Activated naive CD4-positive, alpha-beta T cell treated with anti-CD3 and anti-CD28 coated beads, Interleukin-2, amount 10 ng/mL, durations not matched to agents 5 hours and 36 hours (primary cell): Measurements from ENCODE around the gene FA2H. TPM values are rescaled to one million over a fixed set of nuclear protein-coding genes. Genes with fewer than 3 reads are reported as not detected.

Experiments
- total RNA-seq, 2 experiments: library from RNA; stranded (reverse); gene quantifications; one replicate each; pipeline ENCODE4 v1.2.3, GENCODE V29; 2021

FA2H gene, protein sequence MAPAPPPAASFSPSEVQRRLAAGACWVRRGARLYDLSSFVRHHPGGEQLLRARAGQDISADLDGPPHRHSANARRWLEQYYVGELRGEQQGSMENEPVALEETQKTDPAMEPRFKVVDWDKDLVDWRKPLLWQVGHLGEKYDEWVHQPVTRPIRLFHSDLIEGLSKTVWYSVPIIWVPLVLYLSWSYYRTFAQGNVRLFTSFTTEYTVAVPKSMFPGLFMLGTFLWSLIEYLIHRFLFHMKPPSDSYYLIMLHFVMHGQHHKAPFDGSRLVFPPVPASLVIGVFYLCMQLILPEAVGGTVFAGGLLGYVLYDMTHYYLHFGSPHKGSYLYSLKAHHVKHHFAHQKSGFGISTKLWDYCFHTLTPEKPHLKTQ
- total RNA-seq = under 1 TPM; 0.13 to 0.34 TPM

DNA sequence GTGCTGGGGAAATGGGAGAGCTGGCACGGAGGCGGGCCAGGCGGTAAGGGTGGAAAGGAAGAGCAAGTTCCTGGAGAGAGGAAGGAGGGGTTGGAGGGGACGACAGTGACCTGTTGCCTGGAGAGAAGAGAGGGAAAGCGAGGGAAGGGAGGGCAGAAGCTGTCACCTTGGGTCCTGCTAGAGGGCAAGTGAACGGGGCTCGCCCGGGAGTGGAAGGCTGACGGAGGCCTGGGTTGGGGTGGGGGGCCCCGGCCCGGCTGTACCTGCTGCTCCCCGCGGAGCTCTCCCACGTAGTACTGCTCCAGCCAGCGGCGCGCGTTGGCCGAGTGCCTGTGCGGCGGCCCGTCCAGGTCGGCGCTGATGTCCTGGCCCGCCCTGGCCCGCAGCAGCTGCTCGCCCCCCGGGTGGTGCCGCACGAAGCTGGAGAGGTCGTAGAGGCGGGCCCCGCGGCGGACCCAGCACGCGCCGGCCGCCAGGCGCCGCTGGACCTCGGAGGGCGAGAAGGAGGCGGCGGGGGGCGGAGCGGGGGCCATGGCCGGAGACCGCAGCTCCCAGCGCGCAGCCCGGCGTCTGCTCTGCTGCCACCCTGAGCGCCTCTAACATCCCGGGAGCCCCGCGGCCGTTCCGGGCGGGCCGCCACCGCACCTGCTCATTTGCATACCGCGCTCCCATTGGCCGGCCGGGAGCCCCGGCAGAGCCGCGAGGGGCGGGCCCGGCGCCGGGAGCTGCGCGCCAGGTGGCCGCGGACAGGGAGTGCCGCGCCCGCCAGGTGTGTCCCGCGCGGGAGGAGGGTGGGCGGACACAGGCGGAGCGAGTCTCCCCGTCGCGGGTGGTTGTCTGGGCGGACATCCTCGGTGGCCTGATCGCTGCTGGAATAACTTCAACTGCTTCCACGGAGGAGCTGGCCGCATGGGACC lies at the start of gene FA2H:
FA2H (minus strand) TSS at position 598 of the 917 bp plus-strand sequence; CDS start at position 533, 65 bp downstream.

DNA sequence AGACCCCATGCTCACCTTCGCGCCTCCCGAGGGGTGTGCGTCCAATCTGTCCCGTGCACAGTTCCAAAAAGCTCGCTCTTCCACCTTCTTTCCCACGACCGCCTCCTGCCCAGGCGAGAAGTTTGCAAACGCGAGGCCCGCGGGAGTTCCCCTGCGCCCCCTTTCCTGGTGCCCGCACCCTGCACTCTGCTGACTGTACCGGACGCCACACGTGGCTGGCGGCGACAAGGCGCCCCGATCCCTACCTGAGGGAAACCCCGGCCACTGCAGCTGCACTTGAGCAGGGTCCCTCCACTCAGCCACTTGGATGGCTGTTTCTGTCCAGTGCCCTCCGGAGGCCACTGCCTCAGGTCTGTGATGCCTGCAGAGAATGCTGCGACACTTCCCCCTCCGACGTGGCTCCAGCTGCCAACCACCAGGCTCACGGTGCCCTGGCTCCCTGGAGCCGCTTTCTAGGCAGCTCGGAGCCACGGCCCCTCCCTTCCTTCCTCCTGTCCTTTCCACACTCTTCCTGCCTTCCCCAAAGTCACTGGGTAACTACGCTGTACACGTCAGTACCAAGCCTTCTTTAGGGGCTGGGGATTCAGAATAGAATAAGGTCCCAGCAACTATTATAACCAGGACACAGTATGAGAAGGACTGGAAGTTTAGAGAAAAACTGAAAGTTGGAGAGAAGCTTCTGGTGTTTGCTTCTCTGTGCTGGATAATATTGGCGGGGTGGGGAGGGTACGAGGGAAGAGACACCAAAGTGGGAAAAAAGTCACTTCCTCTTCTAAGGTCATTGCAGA lies 74.0 kb downstream of the FA2H start, which contains the start of gene MLKL:
MLKL (minus strand) TSS at position 425 of the 788 bp plus-strand sequence. CDS start 5,105 bp downstream, outside the sequence.

DNA sequence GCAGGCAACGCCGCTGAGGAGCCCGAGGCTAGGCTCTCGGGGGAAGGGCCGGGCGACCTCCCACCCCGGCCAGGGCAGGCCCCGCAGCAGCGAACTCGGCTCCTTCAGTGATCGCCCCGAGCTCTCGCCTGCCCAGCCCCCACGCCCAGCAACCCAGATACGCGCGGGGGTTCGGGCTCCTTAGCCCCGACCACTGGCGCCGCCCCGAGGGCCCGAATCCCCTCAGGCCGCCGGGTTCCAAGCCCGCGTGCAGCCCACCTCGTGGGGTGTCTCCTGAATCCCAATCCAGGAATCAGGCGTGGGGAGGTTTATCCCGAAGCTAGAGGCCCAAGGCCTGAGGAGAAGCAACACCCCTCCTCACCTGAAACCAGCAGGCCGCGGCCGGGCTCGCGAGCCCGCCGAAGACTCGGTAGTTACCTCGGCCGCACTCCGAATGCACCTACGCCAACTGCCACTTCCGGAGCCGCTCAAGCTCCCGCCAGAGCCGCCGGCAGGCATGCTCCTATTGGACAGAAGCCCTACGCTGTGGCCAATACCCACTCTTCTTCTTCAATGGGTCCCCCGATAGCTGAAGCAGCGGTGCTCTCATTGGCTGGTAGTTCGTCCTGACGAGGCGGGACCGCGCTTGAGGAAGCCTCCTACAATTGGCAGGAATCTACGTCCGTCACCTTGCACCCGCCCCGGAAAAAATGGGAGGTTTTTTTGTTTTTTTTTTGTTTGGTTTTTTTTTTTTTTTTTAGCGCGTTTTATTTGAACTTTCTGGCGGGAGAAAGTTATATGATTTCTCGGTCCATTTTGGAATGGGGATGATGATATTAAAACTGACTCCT lies 108.0 kb downstream of the FA2H start, which contains the start of gene RFWD3:
RFWD3 (minus strand) TSS at position 453 of the 830 bp plus-strand sequence. CDS start 5,428 bp downstream, outside the sequence.

Other genes starting within 250 kb of the FA2H start
- gene GLG1, start 167.7 kb downstream of the FA2H start, total RNA-seq = 100 to 1,000 TPM; 157 to 165 TPM
- gene RFWD3, start 107.9 kb downstream of the FA2H start, total RNA-seq = 10 to 100 TPM; 81.7 to 84.6 TPM
- 10 to 100 TPM; 24.9 to 25.3 TPM for gene MLKL, start 74.0 kb downstream of the FA2H start, total RNA-seq
- gene WDR59, start 210.3 kb upstream of the FA2H start, total RNA-seq = 10 to 100 TPM; 69.4 to 81.5 TPM
- 1 to 10 TPM; 5.0 to 7.2 TPM for gene ZNRF1, start 224.2 kb upstream of the FA2H start, total RNA-seq